Putamen (tissue), 1 donor: ENCODE results near the gene MYH14.

Source experiments
- DNase-seq: peaks from one replicate; pipeline ENCODE4 v3.0.0-alpha.2; 2016; ENCODE audit warnings: low spot score

Gene MYH14

DNA sequence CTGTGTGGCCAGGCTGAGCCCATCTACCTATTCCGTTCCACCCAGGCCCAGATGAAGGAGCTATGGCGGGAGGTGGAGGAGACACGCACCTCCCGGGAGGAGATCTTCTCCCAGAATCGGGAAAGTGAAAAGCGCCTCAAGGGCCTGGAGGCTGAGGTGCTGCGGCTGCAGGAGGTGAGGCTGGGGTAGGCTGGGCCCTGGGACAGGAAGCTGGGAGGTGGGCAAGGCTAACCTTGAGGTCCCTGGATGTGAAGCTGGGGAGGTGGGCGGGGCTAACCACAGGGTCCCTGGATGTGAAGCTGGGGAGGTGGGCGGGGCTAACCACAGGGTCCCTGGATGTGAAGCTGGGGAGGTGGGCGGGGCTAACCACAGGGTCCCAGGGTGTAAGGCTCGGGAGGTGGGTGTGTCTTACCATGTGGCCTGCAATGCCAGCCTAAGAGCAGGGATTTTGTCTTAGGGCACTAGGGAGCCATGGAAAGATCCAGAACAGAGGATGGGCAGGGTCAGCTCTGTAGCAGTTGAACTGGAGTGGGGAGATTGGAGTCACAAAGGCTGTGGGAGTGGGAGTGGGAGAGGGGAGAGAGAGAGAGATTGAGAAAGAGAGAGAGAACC lies 88.9 kb downstream of the MYH14 start:
- no peak for DNase-seq

- no peak for DNase-seq
These were observed 90.0 kb downstream of the MYH14 start for GRCh38 chr19:50293263-50294004.

DNA sequence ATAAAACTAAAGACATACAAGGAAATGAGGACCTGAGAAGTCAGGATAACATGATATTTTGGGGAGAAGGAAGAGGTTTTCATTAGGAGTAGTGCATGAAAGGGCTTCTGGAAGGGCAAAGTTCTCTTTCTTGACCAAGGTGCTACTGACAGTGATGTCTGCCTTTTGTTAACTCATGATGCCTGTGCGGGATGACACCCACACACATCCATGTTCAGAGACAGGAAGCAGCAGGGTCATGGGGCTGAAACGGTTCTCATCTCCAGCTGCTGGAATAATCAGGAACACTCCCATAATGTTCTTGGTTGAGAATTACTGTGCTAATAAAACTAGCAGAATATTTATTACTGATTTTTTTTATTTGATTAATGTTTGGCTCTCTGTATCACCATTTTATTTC lies 96.6 kb downstream of the MYH14 start:
- no peak for DNase-seq

DNA sequence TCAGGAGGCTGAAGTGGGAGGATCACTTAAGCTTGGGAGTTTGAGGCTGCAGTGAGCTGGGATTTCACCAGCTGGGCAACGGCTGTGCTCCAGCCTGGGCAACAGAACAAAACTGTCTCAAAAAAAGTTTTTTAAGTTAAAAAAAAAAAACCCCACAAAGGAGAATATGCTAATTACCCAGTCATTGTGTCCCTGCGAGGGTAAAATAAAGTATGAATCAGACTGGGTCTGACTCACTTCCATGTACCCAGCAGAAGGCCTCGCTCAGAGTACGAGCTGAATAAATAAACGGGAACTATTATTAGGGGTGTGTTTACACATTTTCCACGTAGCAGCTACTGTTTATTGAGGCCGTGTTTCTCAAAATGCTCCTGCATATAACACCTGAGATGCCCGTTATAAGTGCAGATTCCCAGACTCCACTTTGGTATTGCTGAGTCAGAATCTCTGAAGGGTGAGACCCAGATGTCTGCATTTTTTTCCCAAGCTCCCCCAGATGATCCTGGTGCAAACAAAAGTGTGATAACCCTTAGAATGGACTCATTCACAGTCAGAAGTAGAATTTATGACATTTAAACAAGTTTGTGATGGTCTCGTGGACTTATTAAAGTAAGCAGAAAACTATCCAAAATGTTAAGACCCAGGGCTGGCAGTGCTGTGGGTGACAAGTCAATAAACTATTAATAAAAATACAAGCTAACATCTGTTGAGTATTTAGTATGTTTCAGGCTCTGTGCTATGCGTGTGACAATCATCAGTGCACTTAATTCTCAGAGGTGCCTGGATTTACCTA lies 97.6 kb downstream of the MYH14 start:
- DNase-seq: no peak

DNA sequence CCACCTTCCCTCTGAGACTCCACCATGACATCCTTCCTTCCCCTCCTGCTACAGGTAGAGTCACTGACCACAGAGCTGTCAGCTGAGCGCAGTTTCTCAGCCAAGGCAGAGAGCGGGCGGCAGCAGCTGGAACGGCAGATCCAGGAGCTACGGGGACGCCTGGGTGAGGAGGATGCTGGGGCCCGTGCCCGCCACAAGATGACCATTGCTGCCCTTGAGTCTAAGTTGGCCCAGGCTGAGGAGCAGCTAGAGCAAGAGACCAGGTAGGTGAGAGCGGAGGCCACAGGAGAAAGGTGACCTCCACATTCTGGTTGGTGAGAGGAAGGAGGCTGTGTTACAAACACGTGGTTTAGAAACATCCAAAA lies 98.2 kb downstream of the MYH14 start:
- no peak for DNase-seq

GRCh38 chr19:50303558-50303957 lies 100.1 kb downstream of the MYH14 start:
- no peak for DNase-seq

- no peak for DNase-seq
These were observed 105.6 kb downstream of the MYH14 start for GRCh38 chr19:50308991-50309390.

DNA sequence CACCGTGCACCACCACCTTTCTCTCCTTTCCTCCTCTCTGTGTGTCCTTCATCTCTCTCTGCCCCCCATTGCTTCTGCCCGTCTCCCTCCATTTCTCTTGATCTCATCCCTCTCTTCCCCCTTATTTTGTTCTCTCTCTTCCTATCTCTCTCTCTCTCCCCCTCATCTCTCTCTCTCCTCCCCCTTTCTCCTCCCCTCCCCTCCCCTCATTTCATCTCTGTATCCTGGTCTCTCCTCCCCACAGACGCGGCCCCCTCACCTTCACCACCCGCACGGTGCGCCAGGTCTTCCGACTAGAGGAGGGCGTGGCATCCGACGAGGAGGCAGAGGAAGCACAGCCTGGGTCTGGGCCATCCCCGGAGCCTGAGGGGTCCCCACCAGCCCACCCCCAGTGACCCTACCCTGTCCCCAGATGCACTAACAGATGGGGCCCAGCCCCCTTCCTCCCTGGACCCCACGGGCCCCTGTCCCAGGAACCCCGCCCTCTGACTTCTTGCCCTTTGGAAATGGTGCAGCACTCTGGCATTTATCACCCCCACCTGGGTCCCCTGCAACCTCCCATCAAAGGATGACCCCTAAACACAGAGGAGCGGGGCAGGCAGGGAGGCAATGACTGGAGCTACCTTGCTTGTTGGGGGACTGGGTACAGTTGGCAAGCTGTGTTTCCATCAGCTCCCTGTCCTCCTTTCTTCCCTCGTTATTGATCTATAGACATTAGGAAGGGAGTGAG lies 106.1 kb downstream of the MYH14 start:
- no peak for DNase-seq

DNA sequence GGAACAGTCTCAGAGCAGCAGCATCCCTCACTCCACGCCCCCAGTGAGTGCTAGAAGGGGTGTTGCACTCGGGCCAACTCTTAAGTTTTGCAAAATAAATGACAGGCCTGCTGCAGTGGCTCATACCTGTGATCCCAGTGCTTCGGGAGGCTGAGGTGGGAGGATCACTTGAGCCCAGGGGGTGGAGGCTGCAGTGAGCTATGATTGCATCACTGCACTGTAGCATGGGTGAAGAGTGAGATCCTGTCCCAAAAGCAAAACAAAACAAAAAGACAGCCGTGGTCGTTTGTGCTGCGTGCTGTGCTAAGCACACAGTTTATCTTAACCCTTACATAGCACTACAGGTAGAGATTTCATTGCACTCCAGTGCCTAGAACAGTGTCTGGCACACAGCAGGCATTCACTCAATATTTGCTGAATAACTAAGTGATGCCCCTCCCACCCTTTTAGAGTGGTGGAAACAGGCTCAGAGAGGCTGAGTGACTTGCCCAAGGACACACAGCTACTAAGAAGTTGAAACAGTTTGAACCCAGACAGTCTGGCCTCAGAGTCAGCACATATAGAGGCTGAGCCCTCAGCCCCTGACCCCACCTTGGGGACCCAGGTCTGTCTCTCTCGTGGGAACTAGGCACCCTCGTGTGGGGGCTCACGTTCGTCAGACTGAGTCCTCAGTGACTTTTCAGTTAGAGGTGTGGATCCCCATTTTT lies 107.5 kb downstream of the MYH14 start:
- no peak for DNase-seq

DNA sequence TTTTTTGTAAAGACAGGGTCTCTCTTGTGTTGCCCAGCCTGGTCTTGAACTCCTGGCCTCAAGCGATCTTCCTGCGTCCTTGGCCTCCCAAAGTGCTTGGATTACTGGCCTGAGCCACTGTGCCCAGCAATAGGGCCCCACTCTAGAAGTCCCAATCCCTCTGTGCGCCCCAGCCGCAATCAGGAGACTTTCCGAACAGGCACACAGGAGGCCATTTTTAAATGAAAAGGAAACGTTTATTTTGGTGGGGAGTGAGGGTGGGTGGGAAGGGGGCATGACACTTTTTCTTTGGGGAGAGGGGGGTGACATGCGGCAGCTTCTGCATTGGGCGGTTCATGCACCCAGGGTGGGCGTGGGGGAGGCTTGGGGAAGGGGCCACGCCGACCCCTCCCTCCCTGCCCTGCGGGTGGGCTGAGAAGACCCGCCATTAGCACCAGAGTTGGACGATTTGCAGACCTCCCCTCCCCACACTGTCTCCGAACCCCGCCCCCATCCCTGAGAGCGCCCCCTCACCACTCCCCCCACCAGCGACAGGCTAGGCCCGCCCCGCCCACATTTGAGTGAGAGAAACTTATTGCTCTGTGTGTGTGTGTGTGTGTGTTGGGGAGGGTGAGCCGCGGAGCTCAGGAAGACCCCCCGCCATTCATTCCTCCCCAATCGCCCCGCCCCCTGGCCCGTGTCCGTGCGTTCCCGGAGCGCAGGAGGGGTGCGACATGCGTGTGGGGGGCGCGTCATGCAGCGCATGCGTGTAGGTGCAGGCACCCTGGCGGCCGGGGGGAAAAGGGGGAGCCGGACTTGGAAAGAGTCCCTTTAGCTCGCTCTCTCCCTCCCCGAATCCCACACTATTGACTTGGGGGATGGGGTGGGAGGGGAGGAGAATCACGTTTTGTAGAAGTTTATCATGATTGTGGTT lies 108.6 kb downstream of the MYH14 start:
- DNase-seq: no peak

DNA sequence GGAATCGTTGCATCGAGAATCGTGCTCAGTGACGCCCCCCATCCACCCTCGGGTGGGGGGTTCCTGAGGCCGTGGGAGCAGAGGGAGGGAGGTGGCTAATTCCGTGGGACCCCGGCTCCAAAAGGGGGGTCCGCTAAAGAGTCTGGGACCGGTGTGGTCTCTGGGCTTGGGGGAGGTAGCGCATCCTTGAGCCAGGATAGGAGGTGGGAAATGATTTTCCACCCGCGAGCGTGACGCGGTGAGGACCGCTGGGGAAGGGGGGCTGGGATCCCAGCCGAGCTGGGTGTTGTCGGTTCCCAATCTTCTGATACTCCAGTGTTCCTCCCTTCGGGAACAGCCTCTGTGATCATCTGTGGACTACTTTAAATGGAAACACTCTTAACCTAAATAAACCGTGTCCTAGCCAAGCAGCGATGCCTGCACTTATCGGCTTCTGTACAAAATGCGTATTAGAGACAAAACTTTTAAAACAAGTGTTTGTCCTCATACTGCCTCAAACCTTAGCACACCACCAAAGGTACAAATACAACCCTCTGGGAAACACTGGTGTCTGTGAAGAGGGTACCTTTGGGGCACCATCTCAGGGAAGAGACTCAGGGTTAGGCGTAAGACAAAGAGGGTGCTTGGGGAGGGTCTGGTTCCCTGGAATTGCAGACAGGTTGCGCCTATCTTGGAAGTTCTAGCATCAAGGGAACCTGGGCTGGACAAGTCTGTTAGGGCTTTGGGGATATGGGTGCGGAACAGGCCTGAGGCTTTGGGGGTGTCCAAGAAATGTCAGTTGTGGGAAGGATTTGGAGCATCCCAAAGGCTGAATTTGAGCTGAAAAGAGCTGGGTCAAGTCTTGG lies 109.8 kb downstream of the MYH14 start:
- DNase-seq: no peak

- no peak for DNase-seq
These were observed 110.6 kb downstream of the MYH14 start for GRCh38 chr19:50313812-50314536.

DNA sequence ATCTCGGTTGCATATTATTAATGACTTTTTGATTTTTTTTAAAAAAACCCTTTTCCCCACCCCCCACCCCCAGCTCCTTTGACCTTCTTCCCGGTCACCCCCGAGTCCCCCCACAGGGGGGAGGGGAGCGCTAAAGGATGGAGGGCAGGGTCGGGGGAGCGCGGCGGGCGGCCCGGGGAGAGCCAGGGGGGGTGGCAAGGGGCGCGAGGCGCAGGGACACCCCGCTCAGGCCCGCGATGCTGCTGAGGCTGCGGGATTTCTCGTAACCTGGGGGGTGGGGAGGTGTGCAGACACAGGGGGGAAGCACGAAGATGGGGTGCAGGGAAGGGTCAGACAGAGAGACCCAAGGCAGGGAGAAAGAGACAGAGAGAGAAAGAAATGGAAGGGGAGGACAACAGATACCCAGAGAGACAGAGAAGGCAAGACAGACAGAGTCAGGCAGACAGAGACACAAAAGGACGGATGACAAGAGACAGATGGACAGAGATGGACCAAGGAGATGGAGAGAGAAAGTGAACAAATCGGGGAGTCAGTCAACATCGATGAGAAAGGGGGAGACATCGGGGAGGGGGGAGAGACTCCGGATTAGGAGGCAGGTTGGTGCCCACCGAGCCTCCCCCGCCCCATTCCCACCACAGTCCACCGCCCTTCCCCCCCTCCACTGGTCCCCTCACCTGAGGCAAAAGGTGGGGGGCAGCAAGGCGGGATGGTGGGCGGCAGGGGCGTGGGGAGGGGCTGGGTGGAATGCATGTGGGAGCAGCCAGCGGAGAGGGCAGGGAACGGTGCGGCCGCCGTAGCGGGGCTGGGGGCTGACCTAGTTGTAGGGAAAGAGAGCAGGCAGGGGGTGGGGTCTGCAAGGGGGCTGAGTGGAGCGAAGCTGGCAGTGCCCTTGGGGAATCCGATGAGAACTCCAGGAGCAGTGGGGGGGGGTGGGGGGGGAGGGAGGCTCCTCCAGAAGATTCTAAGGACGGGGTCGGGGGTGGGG lies 111.6 kb downstream of the MYH14 start:
- DNase-seq: no peak

- no peak for DNase-seq
These were observed 112.5 kb downstream of the MYH14 start for GRCh38 chr19:50315773-50316448.

- no peak for DNase-seq
These were observed 113.7 kb downstream of the MYH14 start for GRCh38 chr19:50317115-50317514.

- no peak for DNase-seq
These were observed 115.0 kb downstream of the MYH14 start for GRCh38 chr19:50318438-50318837.

- DNase-seq: no peak
These were observed 115.7 kb downstream of the MYH14 start for GRCh38 chr19:50319156-50319555.
